PC-9 (cell line): ENCODE data around the gene CCL4.

Experiments
- CTCF ChIP-seq: fragments of 200-600 bp; sonication (generic); conservative IDR thresholded peaks from 2 replicates; pipeline ENCODE4 v1.6.1; 2017; ENCODE audit warnings: mixed run types, antibody characterized with exemption, mild to moderate bottlenecking, moderate library complexity
- EZH2 ChIP-seq: fragments of 200-600 bp; sonication (generic); IDR thresholded peaks from 2 replicates; pipeline ENCODE4 v1.8.0; 2017; ENCODE audit warnings: antibody characterized with exemption, low read depth

- TF ChIP-seq CTCF: no peak
- TF ChIP-seq EZH2: no peak
Measured at GRCh38 chr17:36118477-36119353, 15.1 kb downstream of the CCL4 start.
